NCI-H1436 (cell line): Measurements from ENCODE around the gene EPB41L4B.

Source experiments
- DNase-seq: peaks from one replicate; lab custom pipeline; 2025; lab: John Stamatoyannopoulos, UW

EPB41L4B gene

GRCh38 chr9:109320331-109320741 is 523 bp downstream of the EPB41L4B start:
- DNase-seq, result no peak

- DNase-seq, result no peak
These were observed 1.1 kb downstream of the EPB41L4B start for GRCh38 chr9:109319626-109320241.

- no peak for DNase-seq
These were observed 1.7 kb downstream of the EPB41L4B start for GRCh38 chr9:109319017-109319625.

GRCh38 chr9:109317979-109318741 is 2.7 kb downstream of the EPB41L4B start:
- DNase-seq, result no peak

GRCh38 chr9:109317311-109317978 is 3.4 kb downstream of the EPB41L4B start:
- no peak for DNase-seq

GRCh38 chr9:109316207-109316640 is 4.6 kb downstream of the EPB41L4B start:
- DNase-seq, result peak; percentile 41

GRCh38 chr9:109315480-109316206 is 5.2 kb downstream of the EPB41L4B start:
- DNase-seq, result no peak

GRCh38 chr9:109314011-109314531 is 6.8 kb downstream of the EPB41L4B start:
- DNase-seq, result no peak

GRCh38 chr9:109313351-109313750 is 7.5 kb downstream of the EPB41L4B start:
- DNase-seq, result no peak

GRCh38 chr9:109312783-109313182 is 8.1 kb downstream of the EPB41L4B start:
- no peak for DNase-seq

- peak; percentile 44 for DNase-seq
These were observed 9.1 kb downstream of the EPB41L4B start for GRCh38 chr9:109311731-109312130.

- no peak for DNase-seq
These were observed 9.6 kb downstream of the EPB41L4B start for GRCh38 chr9:109311286-109311685.

GRCh38 chr9:109310486-109310901 is 10.4 kb downstream of the EPB41L4B start:
- DNase-seq, result no peak

GRCh38 chr9:109309282-109309681 is 11.6 kb downstream of the EPB41L4B start:
- DNase-seq, result no peak

GRCh38 chr9:109307380-109308240 is 13.2 kb downstream of the EPB41L4B start:
- DNase-seq, result no peak

GRCh38 chr9:109305801-109306200 is 15.1 kb downstream of the EPB41L4B start:
- DNase-seq, result no peak

- no peak for DNase-seq
These were observed 16.5 kb downstream of the EPB41L4B start for GRCh38 chr9:109304347-109304746.

GRCh38 chr9:109303900-109304299 is 17.0 kb downstream of the EPB41L4B start:
- DNase-seq, result no peak

GRCh38 chr9:109302606-109303005 is 18.3 kb downstream of the EPB41L4B start:
- no peak for DNase-seq

- DNase-seq, result no peak
These were observed 19.8 kb downstream of the EPB41L4B start for GRCh38 chr9:109301012-109301411.

GRCh38 chr9:109299891-109300290 is 21.0 kb downstream of the EPB41L4B start:
- DNase-seq, result no peak
